Activated CD8-positive, alpha-beta memory T cell treated with anti-CD3 and anti-CD28 coated beads, Interleukin-2, amount 50 U/mL, for 1 hour (primary cell): Measurements from ENCODE around the gene PRRT4.

ENCODE experiments used
- DNase-seq: peaks from one replicate; pipeline ENCODE4 v3.0.0-alpha.2; 2020; ENCODE audit errors: extremely low read depth

The PRRT4 gene

GRCh38 chr7:128376077-128376476, 14.6 kb upstream of the PRRT4 start:
- no peak for DNase-seq

- DNase-seq, result no peak
Observed at GRCh38 chr7:128374041-128374440, 12.6 kb upstream of the PRRT4 start.

GRCh38 chr7:128373606-128374005, 12.1 kb upstream of the PRRT4 start:
- DNase-seq, result no peak

DNA sequence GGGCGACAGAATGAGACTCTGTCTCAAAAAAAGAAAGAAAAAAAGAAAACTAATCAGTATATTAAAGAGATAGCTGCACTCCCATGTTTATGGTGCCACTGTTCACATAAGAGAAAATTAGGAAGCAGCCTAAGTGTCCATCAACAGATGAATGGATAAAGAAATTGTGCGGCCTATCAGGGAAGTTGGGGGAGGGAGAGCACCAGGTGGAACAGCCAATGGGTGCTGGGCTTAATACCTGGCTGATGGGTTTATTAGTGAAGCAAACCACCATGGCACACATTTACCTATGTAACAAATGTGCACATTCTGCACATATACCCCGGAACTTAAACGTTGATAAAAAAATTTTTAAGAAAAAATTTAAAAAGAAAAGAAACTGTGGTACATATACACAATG, 9.0 kb upstream of the PRRT4 start:
- DNase-seq, result no peak

GRCh38 chr7:128366986-128367385, 5.5 kb upstream of the PRRT4 start:
- no peak for DNase-seq

- no peak for DNase-seq
Observed at GRCh38 chr7:128366300-128366699, 4.8 kb upstream of the PRRT4 start.

DNA sequence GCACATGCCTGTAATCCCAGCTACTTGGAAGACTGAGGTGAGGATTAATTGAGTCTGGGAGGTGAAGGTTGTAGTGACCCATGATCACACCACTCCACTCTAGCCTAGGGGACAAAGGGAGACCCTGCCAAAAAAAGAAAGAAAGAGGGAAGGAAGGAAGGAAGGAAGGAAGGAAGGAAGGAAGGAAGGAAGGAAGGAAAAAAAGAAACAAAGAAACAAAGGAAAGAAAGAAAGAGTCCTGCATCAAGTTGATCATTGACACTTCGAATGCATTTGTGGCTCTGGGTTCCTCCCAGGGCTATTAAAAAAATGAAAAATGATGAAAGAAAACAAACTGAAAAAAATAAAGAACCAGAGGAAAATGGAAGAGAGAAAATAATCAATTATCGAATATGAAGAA, 3.9 kb upstream of the PRRT4 start:
- DNase-seq, result no peak

DNA sequence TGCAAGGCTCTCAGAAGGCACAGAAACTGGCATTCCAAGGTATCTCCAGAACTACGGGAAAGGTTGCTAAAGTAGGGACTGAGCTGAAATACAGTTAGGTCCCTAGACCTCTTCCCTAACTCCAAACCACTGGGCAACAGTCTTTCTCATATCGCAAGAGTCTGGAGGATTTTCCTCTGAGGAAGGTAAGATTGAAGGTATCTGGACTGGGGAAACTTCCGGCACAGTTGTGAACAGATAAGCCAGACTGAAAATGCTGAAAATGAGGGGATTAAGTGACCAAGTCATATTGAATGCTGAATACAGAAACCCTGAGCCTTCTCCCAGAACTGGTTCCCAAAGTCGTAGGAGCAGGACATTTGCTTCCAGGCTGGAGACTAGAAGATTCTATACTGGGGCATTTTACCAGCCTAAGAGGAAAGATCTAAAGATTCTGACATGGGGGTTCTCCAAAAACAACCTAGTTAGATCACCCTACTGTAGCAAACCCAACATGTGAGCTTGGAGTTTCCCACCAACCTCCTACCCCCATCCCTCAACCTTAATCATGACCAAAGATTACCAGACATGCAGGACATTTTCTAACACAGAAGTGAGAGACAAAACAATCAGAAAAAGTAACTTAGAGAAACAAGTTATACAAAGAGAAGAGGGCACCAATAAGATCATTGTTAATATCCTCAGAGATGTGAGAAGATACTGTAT, 2.8 kb upstream of the PRRT4 start:
- DNase-seq, result no peak

DNA sequence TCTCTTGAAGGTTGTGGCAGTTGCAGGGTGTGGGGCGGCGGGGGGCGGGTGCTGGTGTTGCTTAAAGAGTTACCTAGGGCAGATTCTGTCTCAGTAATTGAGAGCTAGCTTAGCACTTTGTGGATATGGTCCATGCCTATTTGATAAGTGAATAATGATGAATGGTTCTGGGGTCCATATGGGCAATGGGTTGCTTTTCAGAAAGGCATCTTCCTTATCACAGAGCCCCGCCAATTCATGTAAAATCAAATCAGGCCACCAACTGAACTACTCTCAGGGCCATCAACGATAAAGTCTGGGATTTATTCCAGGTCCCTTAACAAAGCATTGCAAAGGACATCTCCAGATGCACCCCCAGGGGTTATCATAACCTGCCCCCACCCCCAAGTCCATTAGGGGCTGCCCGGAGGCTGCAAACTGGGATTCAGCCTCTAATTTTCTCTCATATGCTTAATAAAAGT, 1.8 kb upstream of the PRRT4 start:
- no peak for DNase-seq

GRCh38 chr7:128362670-128363069, 1.2 kb upstream of the PRRT4 start:
- DNase-seq, result no peak

DNA sequence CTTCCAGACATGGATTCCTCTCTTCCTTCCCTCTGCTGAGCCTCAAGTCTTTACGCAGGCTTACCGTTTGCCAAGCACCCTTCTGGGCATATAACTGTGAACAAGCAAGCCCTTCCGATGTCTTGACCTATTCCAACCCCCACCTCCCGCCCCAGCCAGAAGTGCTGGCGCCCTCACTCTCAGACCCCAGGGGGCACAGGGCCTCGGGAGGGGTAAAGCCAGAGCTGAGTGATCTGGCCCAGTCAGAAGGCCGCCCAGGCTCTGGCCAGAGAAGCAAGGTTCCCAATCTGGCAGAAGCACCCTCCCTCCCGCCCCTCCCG, 1.2 kb downstream of the PRRT4 start:
- DNase-seq, result no peak

- no peak for DNase-seq
Observed at GRCh38 chr7:128359939-128360338, 1.6 kb downstream of the PRRT4 start.

DNA sequence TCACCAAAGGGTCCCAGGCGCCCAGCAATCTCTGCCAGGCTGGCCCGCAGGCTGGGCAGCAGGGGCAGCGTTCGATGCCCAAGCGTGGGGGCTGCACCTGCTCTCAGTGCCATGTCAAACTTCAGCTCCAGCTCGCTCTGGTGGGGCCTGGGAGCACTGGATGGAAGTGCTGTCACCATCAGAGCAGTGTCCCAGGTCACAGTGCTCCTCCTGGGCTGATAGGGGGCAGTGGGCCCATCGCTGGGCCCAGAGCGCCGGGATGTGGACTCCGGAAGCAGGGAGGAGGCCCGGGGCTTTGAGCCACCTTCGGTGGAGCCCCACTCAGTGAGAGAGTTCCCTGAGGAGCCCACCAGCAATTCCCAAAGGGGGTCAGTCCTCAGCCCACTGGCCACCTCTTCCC, 2.2 kb downstream of the PRRT4 start:
- DNase-seq, result no peak

GRCh38 chr7:128358233-128358632, 3.3 kb downstream of the PRRT4 start:
- no peak for DNase-seq

GRCh38 chr7:128357217-128357613, 4.3 kb downstream of the PRRT4 start:
- no peak for DNase-seq

- no peak for DNase-seq
Observed at GRCh38 chr7:128356546-128357216, 4.8 kb downstream of the PRRT4 start.

- no peak for DNase-seq
Observed at GRCh38 chr7:128353610-128354009, 7.9 kb downstream of the PRRT4 start.

GRCh38 chr7:128353189-128353588, 8.3 kb downstream of the PRRT4 start:
- DNase-seq, result no peak

DNA sequence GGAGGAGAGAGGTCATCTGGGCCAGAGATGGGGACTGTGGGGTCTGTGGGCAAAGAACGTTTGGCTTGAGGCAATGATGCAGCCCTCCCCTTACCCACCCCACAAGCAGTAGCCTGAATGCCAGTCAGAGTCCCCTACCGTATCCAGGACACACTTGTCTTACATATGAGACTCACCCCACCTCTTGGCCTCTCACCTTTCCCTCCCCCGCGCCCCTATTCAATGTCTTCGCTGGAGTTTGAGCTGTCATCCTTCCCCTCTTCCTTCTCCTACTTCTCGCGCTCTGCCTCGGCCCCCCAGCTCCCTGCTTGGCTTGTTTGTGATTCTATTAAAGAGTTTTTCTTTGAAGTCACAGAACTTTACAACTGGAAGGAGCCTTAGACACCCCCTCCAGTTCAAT, 8.9 kb downstream of the PRRT4 start:
- no peak for DNase-seq

GRCh38 chr7:128352153-128352537, 9.3 kb downstream of the PRRT4 start:
- no peak for DNase-seq

DNA sequence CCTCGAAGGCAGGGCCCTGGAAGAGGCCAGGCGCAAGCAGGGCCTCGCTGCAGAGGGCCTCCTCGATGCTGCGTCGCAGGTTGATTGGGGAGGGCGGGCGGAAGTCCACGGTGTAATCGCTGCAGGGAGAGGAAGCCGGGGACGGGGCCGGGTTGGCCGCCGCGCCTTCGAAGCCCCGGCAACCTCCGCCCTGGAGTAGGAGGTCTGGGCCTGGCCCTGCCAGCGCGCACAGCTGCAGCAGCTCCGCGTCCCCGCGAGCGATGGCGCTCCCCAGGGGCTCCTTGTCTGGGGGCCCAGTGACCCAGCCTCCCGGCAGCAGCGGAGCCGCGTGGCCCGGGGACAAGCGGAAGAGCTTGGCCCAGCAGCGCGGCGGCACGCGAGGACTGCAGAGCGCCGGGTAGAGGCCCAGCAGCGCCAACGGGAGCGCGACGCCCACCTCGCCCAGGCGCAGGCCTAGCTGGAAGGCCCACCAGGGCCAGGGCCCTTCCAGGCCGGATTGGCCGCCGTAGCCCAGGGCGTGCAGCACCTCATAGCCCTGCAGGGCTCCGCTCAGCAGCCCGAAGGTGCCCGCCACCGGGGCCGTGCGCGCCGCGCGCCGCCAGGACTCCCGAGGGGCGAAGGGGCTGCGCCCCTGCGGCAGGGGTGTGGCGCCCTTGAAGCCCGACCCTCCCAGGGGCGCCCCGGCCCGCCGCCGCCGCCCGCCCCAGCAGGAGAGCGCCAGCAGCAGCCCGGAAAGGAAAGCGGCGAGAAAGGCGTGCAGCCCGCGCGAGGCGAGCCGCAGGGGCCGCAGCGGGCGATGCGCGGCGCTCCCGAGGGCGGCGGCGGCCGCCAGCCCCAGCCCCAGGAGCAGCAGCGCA, 10.0 kb downstream of the PRRT4 start:
- DNase-seq, result no peak

GRCh38 chr7:128350708-128351295, 10.7 kb downstream of the PRRT4 start:
- no peak for DNase-seq

DNA sequence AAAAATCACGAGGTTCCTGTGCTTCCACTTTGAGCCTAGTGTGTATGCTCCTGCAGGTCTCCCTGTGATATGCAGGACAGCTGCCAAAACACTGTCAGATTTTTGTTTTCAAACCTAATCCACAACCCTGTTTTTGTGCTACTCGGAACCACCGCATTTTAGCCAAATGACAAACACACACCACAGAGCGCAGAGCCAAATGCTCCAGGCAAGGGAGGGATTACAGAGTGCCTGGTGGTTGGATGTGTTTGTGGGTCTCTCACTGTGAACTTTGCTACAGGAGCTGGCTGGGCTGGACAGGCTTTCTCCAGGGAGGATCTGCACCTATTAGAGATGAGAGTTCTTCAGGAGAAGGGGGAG, 12.0 kb downstream of the PRRT4 start:
- DNase-seq, result no peak
